HG02852 (cell line): ENCODE data around the gene ATP10B.

ENCODE experiments used
- ATAC-seq: cut with Tn5 transposase; IDR thresholded peaks from one replicate; pipeline ENCODE4 v1.9.1; 2021; ENCODE audit warnings: mild to moderate bottlenecking, moderate library complexity; ENCODE audit not compliant: unreplicated experiment

ATP10B gene

GRCh38 chr5:160565376-160565775, 286.6 kb downstream of the ATP10B start:
- no peak for ATAC-seq

- ATAC-seq: no peak
Measured at GRCh38 chr5:160556846-160557245, 295.2 kb downstream of the ATP10B start.

- no peak for ATAC-seq
Measured at GRCh38 chr5:160555971-160556631, 295.9 kb downstream of the ATP10B start.

GRCh38 chr5:160555581-160555970, 296.4 kb downstream of the ATP10B start:
- ATAC-seq: no peak

- ATAC-seq: no peak
Measured at GRCh38 chr5:160550075-160550474, 301.9 kb downstream of the ATP10B start.

GRCh38 chr5:160548949-160549645, 302.9 kb downstream of the ATP10B start:
- ATAC-seq: no peak

GRCh38 chr5:160547872-160548271, 304.1 kb downstream of the ATP10B start:
- no peak for ATAC-seq

GRCh38 chr5:160547061-160547460, 304.9 kb downstream of the ATP10B start:
- no peak for ATAC-seq

GRCh38 chr5:160545832-160546231, 306.2 kb downstream of the ATP10B start:
- peak; percentile 47 for ATAC-seq

- no peak for ATAC-seq
Measured at GRCh38 chr5:160543395-160543794, 308.6 kb downstream of the ATP10B start.

GRCh38 chr5:160542840-160543239, 309.2 kb downstream of the ATP10B start:
- no peak for ATAC-seq

- no peak for ATAC-seq
Measured at GRCh38 chr5:160542281-160542680, 309.7 kb downstream of the ATP10B start.

GRCh38 chr5:160539431-160539830, 312.6 kb downstream of the ATP10B start:
- ATAC-seq: peak; percentile 69

- ATAC-seq: no peak
Measured at GRCh38 chr5:160537940-160538339, 314.1 kb downstream of the ATP10B start.

- no peak for ATAC-seq
Measured at GRCh38 chr5:160537116-160537515, 314.9 kb downstream of the ATP10B start.

GRCh38 chr5:160534914-160535313, 317.1 kb downstream of the ATP10B start:
- no peak for ATAC-seq

- no peak for ATAC-seq
Measured at GRCh38 chr5:160534125-160534524, 317.9 kb downstream of the ATP10B start.

GRCh38 chr5:160525471-160526261, 326.3 kb downstream of the ATP10B start:
- no peak for ATAC-seq

GRCh38 chr5:160524827-160525226, 327.2 kb downstream of the ATP10B start:
- no peak for ATAC-seq

- ATAC-seq: no peak
Measured at GRCh38 chr5:160523502-160524163, 328.4 kb downstream of the ATP10B start.

GRCh38 chr5:160521392-160521663, 330.7 kb downstream of the ATP10B start:
- ATAC-seq: no peak
